Measurements from ENCODE around the gene PRSS16.

The PRSS16 gene

GRCh38 chr6:27279513-27280063 is 32.1 kb downstream of the PRSS16 start:
- no peaks in the 10 kb centered on the region for H3K27me3 ChIP-seq (ENCODE audit: insufficient read depth, insufficient read length)
- H3K4me3 ChIP-seq (ENCODE audit: insufficient read length, low read depth): peak overlapping the region; percentile 73

GRCh38 chr6:27280064-27280539 is 32.6 kb downstream of the PRSS16 start:
- H3K4me3 ChIP-seq (ENCODE audit: insufficient read length, low read depth): peak overlapping the region; percentile 73
- H3K9me3 ChIP-seq (ENCODE audit: insufficient read depth, low read length): no peaks in the 10 kb centered on the region
- no peaks in the 10 kb centered on the region for H3K27me3 ChIP-seq (ENCODE audit: insufficient read depth, insufficient read length)
- no peaks in the 10 kb centered on the region for H3K4me1 ChIP-seq (ENCODE audit: insufficient read depth, insufficient read length)
- no peak for TF ChIP-seq ZNF274 (IDR thresholded peaks at IDR 0.05; ENCODE audit: low read depth, low read length)
- TF ChIP-seq SUZ12 (IDR thresholded peaks at IDR 0.05; ENCODE audit: extremely low read depth, insufficient read depth, insufficient read length): no peak
- TF ChIP-seq YY1 (IDR thresholded peaks at IDR 0.05; ENCODE audit: insufficient read depth, insufficient read length): no peak
- no peaks in the 10 kb centered on the region for H3K36me3 ChIP-seq (ENCODE audit: insufficient read depth, insufficient read length, low read length)
- no peak for DNase-seq (ENCODE audit: low read depth, low spot score)
- H3K9ac ChIP-seq (ENCODE audit: insufficient read length, low read depth): peak overlapping the region; percentile 80

More at GRCh38 chr6:27279513-27280063, 32.1 kb downstream of the PRSS16 start:
- Histone ChIP-seq H3K36me3 (ENCODE audit: insufficient read depth, insufficient read length, low read length) (no peaks in the 10 kb centered on the region), H3K9me3 (ENCODE audit: insufficient read depth, low read length) (no peaks in the 10 kb centered on the region), H3K4me1 (ENCODE audit: insufficient read depth, insufficient read length) (no peaks in the 10 kb centered on the region), H3K9ac (ENCODE audit: insufficient read length, low read depth) (peak overlapping the region; percentile 80)
- no peak for DNase-seq (ENCODE audit: low read depth, low spot score)
- TF ChIP-seq ZNF274 (IDR thresholded peaks at IDR 0.05; ENCODE audit: low read depth, low read length): no peak
- no peak for TF ChIP-seq SUZ12 (IDR thresholded peaks at IDR 0.05; ENCODE audit: extremely low read depth, insufficient read depth, insufficient read length)
- no peak for TF ChIP-seq YY1 (IDR thresholded peaks at IDR 0.05; ENCODE audit: insufficient read depth, insufficient read length)

- TF ChIP-seq SUZ12 (IDR thresholded peaks at IDR 0.05; ENCODE audit: extremely low read depth, insufficient read depth, insufficient read length) (no peak), YY1 (IDR thresholded peaks at IDR 0.05; ENCODE audit: insufficient read depth, insufficient read length) (no peak), ZNF274 (IDR thresholded peaks at IDR 0.05; ENCODE audit: low read depth, low read length) (no peak)
- no peaks in the 10 kb centered on the region for H3K36me3 ChIP-seq (ENCODE audit: insufficient read depth, insufficient read length, low read length)
- peak overlapping the region; percentile 51 for H3K9ac ChIP-seq (ENCODE audit: insufficient read length, low read depth)
- no peaks in the 10 kb centered on the region for H3K9me3 ChIP-seq (ENCODE audit: insufficient read depth, low read length)
- no peaks in the 10 kb centered on the region for H3K27me3 ChIP-seq (ENCODE audit: insufficient read depth, insufficient read length)
- no peaks in the 10 kb centered on the region for H3K4me1 ChIP-seq (ENCODE audit: insufficient read depth, insufficient read length)
- peak overlapping the region; percentile 73 for H3K4me3 ChIP-seq (ENCODE audit: insufficient read length, low read depth)
- DNase-seq (ENCODE audit: low read depth, low spot score): no peak
Measured at GRCh38 chr6:27280540-27281000, 33.1 kb downstream of the PRSS16 start.

DNA sequence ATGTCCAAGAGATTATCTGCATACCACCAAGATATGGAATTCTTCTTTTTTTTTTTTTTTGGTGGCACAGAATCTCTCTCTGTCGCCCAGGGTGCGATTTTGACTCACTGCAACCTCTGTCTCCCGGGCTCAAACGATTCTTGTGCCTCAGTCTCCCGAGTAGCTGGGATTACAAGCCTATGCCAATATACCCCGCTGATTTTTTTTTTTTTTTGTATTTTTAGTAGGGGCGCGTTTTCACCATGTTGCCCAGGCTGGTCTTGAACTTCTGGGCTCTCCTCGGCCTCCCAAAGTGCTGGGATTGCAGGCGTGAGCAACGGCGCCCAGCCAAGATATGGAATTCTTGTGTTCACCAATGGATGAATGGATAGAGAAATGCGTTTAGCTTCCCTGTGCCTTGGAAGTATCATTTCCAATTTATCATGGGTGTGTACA is 33.6 kb downstream of the PRSS16 start:
- Histone ChIP-seq H3K4me3 (ENCODE audit: insufficient read length, low read depth) (peak overlapping the region; percentile 73), H3K9ac (ENCODE audit: insufficient read length, low read depth) (peak overlapping the region; percentile 42), H3K27me3 (ENCODE audit: insufficient read depth, insufficient read length) (peaks cover 5% of the 10 kb centered on the region), H3K36me3 (ENCODE audit: insufficient read depth, insufficient read length, low read length) (no peaks in the 10 kb centered on the region), H3K9me3 (ENCODE audit: insufficient read depth, low read length) (no peaks in the 10 kb centered on the region), H3K4me1 (ENCODE audit: insufficient read depth, insufficient read length) (no peaks in the 10 kb centered on the region)
- DNase-seq (ENCODE audit: low read depth, low spot score): no peak
- no peak for TF ChIP-seq ZNF274 (IDR thresholded peaks at IDR 0.05; ENCODE audit: low read depth, low read length)
- TF ChIP-seq YY1 (IDR thresholded peaks at IDR 0.05; ENCODE audit: insufficient read depth, insufficient read length): no peak
- no peak for TF ChIP-seq SUZ12 (IDR thresholded peaks at IDR 0.05; ENCODE audit: extremely low read depth, insufficient read depth, insufficient read length)

GRCh38 chr6:27281569-27281968 is 34.1 kb downstream of the PRSS16 start:
- peaks cover 8% of the 10 kb centered on the region for H3K27me3 ChIP-seq (ENCODE audit: insufficient read depth, insufficient read length)
- H3K9ac ChIP-seq (ENCODE audit: insufficient read length, low read depth): no peak overlapping the region
- peak overlapping the region; percentile 73 for H3K4me3 ChIP-seq (ENCODE audit: insufficient read length, low read depth)
- no peak for TF ChIP-seq ZNF274 (IDR thresholded peaks at IDR 0.05; ENCODE audit: low read depth, low read length)
- no peak for TF ChIP-seq YY1 (IDR thresholded peaks at IDR 0.05; ENCODE audit: insufficient read depth, insufficient read length)
- no peak for TF ChIP-seq SUZ12 (IDR thresholded peaks at IDR 0.05; ENCODE audit: extremely low read depth, insufficient read depth, insufficient read length)
- H3K9me3 ChIP-seq (ENCODE audit: insufficient read depth, low read length): no peaks in the 10 kb centered on the region
- H3K4me1 ChIP-seq (ENCODE audit: insufficient read depth, insufficient read length): no peaks in the 10 kb centered on the region
- H3K36me3 ChIP-seq (ENCODE audit: insufficient read depth, insufficient read length, low read length): no peaks in the 10 kb centered on the region
- no peak for DNase-seq (ENCODE audit: low read depth, low spot score)

- Histone ChIP-seq H3K27me3 (ENCODE audit: insufficient read depth, insufficient read length) (peaks cover 21% of the 10 kb centered on the region), H3K9me3 (ENCODE audit: insufficient read depth, low read length) (no peaks in the 10 kb centered on the region), H3K4me3 (ENCODE audit: insufficient read length, low read depth) (no peak overlapping the region), H3K36me3 (ENCODE audit: insufficient read depth, insufficient read length, low read length) (no peaks in the 10 kb centered on the region), H3K9ac (ENCODE audit: insufficient read length, low read depth) (no peak overlapping the region), H3K4me1 (ENCODE audit: insufficient read depth, insufficient read length) (no peaks in the 10 kb centered on the region)
- no peak for DNase-seq (ENCODE audit: low read depth, low spot score)
- no peak for TF ChIP-seq ZNF274 (IDR thresholded peaks at IDR 0.05; ENCODE audit: low read depth, low read length)
- TF ChIP-seq SUZ12 (IDR thresholded peaks at IDR 0.05; ENCODE audit: extremely low read depth, insufficient read depth, insufficient read length): no peak
- TF ChIP-seq YY1 (IDR thresholded peaks at IDR 0.05; ENCODE audit: insufficient read depth, insufficient read length): no peak
Measured at GRCh38 chr6:27283279-27283678, 35.8 kb downstream of the PRSS16 start.

- Histone ChIP-seq H3K9me3 (ENCODE audit: insufficient read depth, low read length) (no peaks in the 10 kb centered on the region), H3K27me3 (ENCODE audit: insufficient read depth, insufficient read length) (peaks cover 50% of the 10 kb centered on the region), H3K9ac (ENCODE audit: insufficient read length, low read depth) (no peak overlapping the region), H3K36me3 (ENCODE audit: insufficient read depth, insufficient read length, low read length) (no peaks in the 10 kb centered on the region), H3K4me1 (ENCODE audit: insufficient read depth, insufficient read length) (no peaks in the 10 kb centered on the region), H3K4me3 (ENCODE audit: insufficient read length, low read depth) (no peak overlapping the region)
- no peak for DNase-seq (ENCODE audit: low read depth, low spot score)
- TF ChIP-seq YY1 (IDR thresholded peaks at IDR 0.05; ENCODE audit: insufficient read depth, insufficient read length) (no peak), ZNF274 (IDR thresholded peaks at IDR 0.05; ENCODE audit: low read depth, low read length) (no peak), SUZ12 (IDR thresholded peaks at IDR 0.05; ENCODE audit: extremely low read depth, insufficient read depth, insufficient read length) (no peak)
Measured at GRCh38 chr6:27286141-27286540, 38.6 kb downstream of the PRSS16 start.

All from NT2/D1 (cell line).